DMS 273 treated with DMSO at 0.1 percent for 48 hours (cell line): Measurements from ENCODE around the gene FAM193A.
"Not testable (repeated sequence)": the region's sequence is repeated elsewhere in the genome, so short reads cannot be mapped to it uniquely, and the experiment has no call there.

Experiments used
- DNase-seq: peaks from one replicate; lab custom pipeline; 2025; lab: John Stamatoyannopoulos, UW

FAM193A gene

DNA sequence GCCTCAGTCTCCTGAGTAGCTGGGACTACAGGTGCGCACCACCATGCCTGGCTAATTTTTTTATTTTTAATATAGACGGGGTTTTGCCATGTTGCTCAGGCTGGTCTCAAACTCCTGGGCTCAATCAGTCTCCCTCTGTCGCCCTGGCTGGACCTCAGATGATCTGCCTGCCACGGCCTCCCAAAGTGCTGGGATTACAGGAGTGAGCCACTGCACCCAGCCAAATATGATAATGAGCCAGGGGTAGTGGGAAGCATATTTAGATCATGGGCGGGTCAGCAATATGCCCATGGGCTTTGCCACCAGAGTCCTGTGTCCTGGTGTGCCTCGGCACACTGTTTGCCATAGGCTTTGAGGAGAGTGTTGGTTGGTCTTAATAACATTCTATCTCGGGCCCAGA, 71.8 kb downstream of the FAM193A start:
- DNase-seq: no peak

- DNase-seq: no peak
Measured at GRCh38 chr4:2615821-2616220, 79.4 kb downstream of the FAM193A start.

GRCh38 chr4:2617955-2618354, 81.5 kb downstream of the FAM193A start:
- no peak for DNase-seq

- DNase-seq: not testable (repeated sequence)
Measured at GRCh38 chr4:2618729-2619128, 82.3 kb downstream of the FAM193A start.

GRCh38 chr4:2619459-2619858, 83.0 kb downstream of the FAM193A start:
- no peak for DNase-seq

DNA sequence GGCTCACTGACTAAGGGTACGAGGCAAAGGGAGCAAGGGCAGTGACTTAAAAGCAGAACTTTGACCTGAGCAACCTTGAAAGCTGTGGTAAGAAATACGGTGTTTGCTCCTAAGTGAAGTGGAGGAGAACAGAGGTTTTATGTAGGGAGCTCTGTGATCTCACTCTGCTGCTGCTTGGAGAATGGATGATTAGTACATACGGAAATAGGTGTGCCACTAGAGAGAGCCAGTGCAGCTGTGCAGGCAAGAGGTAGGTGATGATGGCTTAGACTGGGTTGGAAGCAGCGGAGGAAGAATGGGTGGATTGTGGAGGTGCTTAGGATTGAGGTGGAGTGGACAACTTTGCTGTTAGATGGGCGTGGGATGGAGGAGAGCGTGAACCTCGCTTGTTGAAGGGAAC, 85.0 kb downstream of the FAM193A start:
- no peak for DNase-seq

DNA sequence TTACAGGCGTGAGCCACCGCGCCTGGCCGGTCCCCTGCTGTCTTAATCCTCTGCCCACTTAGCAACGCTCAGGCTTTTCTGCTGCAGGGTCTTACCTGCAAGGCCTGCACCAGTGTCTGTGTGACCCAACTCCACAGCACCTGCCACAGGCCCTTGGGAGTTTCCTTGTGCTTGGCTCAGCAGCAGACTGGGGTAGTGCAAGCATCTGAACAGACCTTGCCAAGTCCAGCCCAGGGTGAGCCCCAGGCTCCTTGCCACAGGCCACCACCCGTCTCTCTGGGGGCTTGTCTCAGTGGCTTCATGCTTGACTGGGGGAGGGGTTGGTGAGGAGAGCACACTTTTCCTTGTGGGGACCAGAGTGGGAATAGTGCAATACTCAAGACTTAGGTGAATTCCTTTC, 87.0 kb downstream of the FAM193A start:
- no peak for DNase-seq

GRCh38 chr4:2624782-2625530, 88.5 kb downstream of the FAM193A start:
- no peak for DNase-seq

GRCh38 chr4:2626231-2626630, 89.8 kb downstream of the FAM193A start:
- DNase-seq: no peak

DNA sequence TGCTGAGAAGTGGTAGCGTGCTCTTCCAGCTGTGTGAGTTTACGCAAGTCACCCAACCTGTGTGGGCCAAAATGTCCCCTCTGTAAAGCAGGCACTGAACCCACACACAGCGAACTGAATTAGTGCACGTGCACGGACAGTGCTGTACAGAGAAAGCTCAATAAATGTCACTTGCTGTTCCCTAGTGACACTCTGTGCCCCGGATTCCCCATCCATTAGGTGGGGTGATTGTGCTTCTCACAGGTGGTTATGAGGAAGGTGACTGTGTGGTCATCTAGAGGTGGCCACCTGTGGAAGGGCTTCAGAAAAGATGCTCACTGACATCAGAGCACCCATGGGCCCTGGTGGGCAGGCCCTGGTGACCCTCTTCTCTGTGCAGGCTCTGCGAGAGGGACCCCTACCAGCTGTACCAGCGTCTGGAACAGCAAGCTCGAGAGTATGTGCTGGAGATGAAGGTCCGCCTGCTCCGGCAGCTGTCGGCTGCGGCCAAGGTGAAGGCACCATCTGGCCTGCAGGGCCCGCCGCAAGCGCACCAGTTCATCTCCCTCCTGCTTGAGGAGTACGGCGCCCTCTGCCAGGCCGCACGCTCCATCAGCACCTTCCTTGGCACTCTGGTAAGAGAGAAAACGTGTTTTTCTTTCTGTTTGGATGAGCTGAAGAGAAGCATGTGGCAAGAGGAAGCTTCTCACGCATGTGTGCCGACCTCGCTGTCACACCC, 94.3 kb downstream of the FAM193A start:
- no peak for DNase-seq

- DNase-seq: no peak
Measured at GRCh38 chr4:2634014-2634413, 97.6 kb downstream of the FAM193A start.

- DNase-seq: no peak
Measured at GRCh38 chr4:2636331-2636730, 99.9 kb downstream of the FAM193A start.

GRCh38 chr4:2636994-2637393, 100.5 kb downstream of the FAM193A start:
- not testable (repeated sequence) for DNase-seq

- DNase-seq: no peak
Measured at GRCh38 chr4:2637956-2638552, 101.6 kb downstream of the FAM193A start.

- DNase-seq: no peak
Measured at GRCh38 chr4:2638730-2639129, 102.3 kb downstream of the FAM193A start.

- no peak for DNase-seq
Measured at GRCh38 chr4:2642968-2643367, 106.5 kb downstream of the FAM193A start.

- DNase-seq: no peak
Measured at GRCh38 chr4:2643555-2643954, 107.1 kb downstream of the FAM193A start.

DNA sequence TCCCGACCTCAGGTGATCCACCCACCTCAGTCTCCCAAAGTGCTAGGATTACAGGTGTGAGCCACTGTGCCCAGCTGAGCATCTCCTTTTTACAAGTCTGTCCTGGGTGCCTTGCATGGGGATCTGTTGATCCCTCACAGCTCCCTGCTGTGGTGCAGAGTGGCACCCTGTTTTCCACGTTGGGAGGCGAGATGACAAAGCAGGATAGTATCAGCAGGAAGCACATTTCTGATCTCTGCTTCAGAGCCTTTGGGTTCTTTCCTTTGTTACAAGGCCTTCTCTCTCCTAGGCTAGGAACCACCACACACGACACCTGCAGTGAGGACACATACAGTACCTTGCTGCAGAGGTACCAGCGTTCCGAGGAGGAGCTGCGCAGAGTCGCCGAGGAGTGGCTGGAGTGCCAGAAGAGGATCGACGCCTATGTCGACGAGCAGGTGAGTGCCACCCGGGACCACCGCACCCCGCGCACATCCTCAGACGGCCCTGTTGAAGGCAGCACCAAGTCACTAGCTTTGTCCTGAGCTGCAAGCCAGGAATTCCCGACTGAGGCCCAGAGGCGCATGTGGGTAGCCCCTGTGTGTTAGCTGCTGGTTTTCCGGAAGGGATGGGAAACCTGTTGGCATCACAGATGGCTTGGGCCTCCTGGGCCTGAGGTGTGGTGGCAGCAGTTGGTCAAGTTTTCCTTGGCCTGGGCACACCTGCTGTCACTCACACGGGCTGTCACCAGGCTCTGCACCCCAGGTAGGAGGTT, 110.1 kb downstream of the FAM193A start:
- no peak for DNase-seq

- no peak for DNase-seq
Measured at GRCh38 chr4:2647403-2648158, 111.1 kb downstream of the FAM193A start.

GRCh38 chr4:2648159-2648814, 111.8 kb downstream of the FAM193A start:
- no peak for DNase-seq

- DNase-seq: no peak
Measured at GRCh38 chr4:2649604-2650114, 113.2 kb downstream of the FAM193A start.
